Amygdala (tissue), 56 donors: ENCODE data around the gene SMAD3.

Experiments used
- DNase-seq, 56 donors: peaks; one replicate each; lab custom pipeline; 2025; lab: John Stamatoyannopoulos, UW

SMAD3 gene

DNA sequence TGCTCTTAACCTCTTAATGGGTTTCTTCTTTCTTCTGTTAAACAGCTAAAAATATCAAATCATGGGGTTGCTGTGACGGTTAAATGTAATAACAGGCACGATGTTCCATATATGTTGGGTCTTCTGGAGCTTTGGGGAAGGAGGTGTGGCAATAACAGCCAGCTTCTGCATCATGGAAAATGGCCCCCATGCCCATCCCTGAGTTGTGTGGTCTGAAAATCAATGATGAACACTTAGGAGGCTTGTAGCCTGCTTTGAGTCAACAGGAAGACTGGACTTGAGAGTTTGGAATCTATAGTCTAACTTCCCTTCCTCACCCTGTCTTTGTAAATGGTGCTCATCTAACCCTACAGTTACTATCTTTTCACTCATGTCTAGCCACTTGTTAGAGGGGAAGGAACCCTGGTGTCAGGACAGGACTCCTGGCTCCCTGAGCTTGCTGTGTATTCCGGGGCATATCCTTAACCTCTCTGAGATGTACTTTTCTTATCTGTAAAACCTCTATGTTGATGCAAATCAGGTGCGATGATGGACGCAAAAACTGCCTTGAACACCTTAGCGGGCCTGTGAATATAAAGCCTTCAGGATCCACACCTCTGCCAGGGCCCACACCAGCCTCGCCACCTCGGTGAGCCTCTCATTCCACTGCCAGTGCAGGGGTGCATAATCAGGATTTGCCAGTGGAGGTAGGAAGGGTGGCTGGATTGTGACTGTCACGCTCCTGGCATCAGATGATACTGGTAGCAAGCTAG, 27.5 kb downstream of the SMAD3 start:
- DNase-seq: no peak

GRCh38 chr15:67093504-67093862, 28.1 kb downstream of the SMAD3 start:
- peak in 26 of 56 donors; percentile 9 to 66 (median 24) for DNase-seq

DNA sequence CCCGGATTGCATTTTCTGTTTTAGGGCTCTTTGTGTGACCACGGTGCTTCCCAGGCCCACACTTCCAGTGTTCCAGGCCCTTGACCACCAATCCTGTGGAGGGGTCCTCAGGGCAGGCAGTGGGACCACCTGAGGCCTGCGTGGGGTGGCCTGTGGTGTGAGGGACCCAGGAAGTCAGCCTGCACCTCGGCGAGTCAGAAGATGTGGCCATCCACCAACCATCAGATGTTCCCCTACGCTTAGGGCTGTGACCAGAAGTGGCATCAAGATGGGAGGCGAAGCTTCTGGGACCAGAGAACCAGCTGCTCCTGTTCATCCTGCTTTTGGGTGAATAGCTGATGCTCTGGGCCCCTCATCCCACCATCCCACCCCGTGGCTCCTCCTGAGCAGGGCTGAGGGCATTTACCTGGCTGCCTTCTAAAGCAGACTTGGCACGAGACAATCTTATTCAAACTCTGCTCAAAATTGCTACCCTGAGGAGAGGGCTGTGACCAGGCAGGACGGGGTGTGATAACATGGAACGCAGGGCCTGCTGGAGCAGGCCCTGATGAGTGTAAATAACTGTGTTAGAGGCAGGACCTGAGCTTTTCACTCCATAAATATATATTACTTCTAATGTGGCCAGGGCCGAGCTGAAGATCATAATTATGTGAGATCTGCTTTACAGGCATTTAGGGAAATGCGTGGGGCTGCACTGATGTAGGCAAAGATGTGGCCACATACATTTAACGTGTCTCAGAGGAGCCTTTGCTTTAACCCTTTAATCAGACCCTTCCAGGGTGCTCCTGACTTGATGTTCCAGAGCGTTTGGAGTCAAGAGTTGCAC, 28.8 kb downstream of the SMAD3 start:
- DNase-seq: no peak

DNA sequence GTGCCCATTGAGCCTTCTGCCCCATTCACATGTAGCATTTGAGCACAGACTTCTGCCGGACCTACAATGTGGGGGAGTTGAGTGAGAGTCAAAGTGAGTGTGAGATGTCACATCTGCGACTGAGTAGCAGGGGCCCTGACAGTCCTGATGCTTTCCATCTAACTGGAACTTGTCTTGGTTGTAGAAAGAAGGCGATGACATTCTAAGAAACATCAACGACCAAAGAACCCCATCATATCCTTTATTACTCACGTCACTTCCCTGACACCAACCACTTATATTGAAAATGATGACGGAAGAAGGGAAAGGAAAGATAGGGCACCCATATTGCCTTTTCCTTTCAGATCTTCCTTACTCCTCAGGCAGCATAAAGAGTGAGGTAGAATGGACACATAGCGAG, 30.5 kb downstream of the SMAD3 start:
- no peak for DNase-seq

- no peak for DNase-seq
These were observed 31.3 kb downstream of the SMAD3 start for GRCh38 chr15:67096546-67097294.

- DNase-seq: no peak
These were observed 32.0 kb downstream of the SMAD3 start for GRCh38 chr15:67097424-67097823.

DNA sequence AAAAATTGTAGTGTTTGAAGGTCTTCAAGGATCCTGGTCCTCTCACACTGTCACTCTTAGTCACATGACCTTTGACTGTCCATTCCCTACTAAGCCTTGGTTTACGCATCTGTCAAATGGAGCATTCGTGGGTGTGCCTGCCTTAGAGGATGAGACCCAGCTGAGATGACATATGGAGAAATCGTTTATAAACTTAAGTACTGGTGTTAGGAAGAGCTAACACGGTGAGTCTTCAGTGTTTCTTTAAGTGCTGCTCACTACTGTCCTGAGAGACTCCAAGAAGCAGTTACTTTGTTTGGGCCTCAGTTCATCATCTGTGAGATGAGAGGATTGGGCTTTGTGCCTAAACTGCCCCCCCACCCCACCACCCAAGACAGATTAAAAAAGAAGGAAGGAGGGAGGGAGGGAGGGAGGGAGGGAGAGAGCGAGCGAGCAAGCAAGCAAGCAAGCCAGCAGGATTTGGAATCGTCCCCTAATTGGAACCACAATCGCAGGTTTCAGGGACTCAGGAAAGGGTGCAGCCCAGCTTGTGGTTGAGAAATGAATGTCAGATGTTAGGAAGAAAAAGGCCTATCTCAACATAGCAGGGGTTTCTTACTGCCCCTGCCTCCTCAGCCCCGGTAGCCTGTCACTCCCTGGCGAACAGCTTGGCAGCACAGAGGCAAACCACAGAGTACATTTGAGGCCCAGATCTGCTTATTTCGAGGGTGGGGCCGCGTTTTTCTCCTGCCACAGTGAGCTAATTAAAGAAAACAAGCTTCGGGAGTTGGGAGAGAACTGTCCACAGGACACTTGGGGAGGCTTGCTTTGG, 32.7 kb downstream of the SMAD3 start:
- DNase-seq: peak in 2 of 56 donors; percentile 31 to 48

- DNase-seq: no peak
These were observed 33.4 kb downstream of the SMAD3 start for GRCh38 chr15:67098768-67099282.

GRCh38 chr15:67100124-67100791, 34.9 kb downstream of the SMAD3 start:
- no peak for DNase-seq

DNA sequence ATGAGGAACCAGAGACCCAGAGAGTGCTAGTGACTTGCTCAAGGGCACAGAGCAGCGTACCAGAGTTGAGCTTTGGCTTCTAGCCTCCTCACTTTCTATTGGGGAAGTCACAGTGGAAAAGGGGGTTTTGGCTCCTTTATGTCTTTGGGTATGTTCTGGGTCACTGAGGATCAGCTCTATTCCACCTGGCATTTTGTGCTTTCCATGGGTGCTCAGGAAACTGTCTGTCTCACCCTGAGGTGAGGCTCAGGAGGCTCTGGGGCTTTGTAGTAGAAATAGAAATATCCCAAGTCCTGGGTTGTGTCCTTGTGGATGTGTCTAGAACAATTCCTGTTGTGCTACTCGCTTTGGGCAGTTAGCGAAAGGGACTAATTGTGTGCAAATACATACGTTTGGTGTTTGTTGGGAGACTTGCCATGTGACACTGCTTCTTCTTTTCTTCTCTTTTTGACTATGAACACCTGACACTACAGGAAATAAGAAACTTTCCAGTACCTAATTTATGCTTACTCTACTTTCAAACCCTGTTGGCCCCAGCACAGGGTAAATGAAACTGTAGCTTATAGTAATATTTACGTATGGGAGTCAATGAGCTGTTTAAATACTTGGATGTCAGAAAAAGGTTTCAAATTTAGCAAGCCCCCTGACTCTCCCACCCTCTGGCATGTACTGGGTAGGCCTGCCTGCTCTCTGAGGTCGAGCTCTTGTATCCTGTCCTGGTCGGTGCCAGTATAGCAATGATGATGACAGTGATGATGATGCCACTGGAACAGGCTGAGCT, 35.6 kb downstream of the SMAD3 start:
- DNase-seq: no peak

GRCh38 chr15:67101911-67102598, 36.7 kb downstream of the SMAD3 start:
- no peak for DNase-seq

DNA sequence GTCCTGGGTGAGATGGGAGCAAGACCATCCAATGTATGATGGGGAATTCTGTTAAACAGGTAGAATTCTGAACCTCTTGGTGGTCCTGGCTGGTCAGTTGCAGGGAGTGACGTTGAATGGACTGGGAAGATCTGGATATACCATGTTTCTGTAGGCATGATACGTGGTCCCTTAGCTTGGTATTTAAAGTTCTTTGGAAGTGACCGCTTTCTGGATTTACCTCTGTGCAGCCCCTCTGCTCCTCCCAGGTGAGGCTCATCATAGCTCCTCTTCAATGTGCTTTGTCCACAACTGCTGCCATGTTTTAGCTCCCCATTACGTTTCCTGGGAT, 37.2 kb downstream of the SMAD3 start:
- no peak for DNase-seq

DNA sequence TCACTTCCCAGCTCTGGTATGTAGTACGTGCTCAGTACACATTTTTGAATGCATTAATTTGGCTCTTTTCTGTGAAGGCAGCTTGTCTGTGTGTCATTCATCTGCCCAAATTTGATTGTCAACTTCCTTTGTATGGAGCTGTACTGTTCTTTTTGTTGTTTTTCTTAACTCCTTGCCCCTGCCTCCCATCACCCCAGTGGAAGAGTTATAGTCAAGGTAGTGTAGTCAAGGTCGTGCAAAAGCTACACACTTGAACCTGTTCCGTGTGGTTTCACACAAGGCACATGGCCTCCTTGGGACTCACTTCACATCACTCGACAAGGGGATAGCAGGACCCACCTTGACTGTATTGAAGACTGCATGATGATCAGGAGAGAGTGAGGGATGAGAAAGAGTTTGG, 37.6 kb downstream of the SMAD3 start:
- no peak for DNase-seq

GRCh38 chr15:67103432-67103831, 38.0 kb downstream of the SMAD3 start:
- DNase-seq: no peak

- no peak for DNase-seq
These were observed 38.5 kb downstream of the SMAD3 start for GRCh38 chr15:67103869-67104268.

GRCh38 chr15:67104510-67104909, 39.1 kb downstream of the SMAD3 start:
- DNase-seq: no peak

DNA sequence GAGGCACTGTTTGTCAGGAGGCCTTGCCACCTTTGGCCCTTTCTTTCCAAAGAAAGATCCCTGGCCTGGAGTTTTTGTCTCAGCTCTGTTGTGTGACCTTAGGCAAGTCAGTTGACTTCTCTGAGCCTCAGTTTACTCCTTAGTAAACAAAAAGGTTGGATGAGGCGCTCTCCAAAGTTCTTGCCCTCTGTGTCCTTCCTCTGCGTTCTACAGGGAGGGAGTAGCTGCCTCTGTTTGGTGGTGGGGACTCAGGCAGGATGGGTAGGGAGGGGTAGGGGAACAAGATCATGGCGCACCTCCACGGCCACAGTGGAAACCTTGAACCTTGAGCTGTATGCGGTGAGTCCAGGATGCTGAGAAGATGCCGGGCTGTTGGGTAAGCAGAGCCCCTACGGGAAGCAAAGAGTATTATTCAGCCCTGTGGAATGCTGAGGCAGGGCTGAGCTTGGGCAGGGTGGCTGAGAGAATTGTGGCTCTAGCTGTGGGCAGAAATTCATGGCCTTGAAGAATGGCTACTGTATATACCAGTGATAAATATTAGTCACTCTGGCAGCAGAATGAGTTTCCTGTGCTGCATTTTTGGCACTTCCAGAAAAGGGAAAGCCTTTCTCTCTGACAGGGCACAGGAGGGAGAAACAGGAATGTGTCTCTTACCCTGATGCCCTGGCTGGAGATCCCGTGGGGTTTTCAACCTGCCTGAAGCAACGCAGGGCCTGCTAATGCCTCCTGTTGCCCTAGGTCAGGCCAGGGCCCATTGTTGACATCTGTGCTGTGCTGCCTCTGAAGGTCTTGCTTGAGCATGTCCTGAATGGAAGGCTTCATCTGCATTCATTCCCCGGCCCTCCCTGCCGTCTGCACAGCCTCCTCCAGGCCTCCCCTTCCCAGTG, 39.9 kb downstream of the SMAD3 start:
- DNase-seq: no peak
